H1 (cell line): Measurements from ENCODE around the gene NRBF2. TPM values are rescaled to one million over a fixed set of nuclear protein-coding genes. Genes with fewer than 3 reads are reported as not detected.
"Not testable (repeated sequence)": the region's sequence is repeated elsewhere in the genome, so short reads cannot be mapped to it uniquely, and the experiment has no call there.

Experiments
- CTCF ChIA-PET: fragments of 300-600 bp; sonication (Branson Sonifier 250); formaldehyde crosslinking; loops from one replicate; lab custom pipeline; 2021; ENCODE audit not compliant: partially characterized antibody; lab: Charles Lee
- POLR2A ChIA-PET: fragments of 300-600 bp; sonication (Branson Sonifier 250); formaldehyde crosslinking; loops from one replicate; lab custom pipeline; 2021; ENCODE audit warnings: inconsistent platforms; ENCODE audit not compliant: partially characterized antibody; lab: Charles Lee
- DNase-seq, 2 experiments: peaks; one replicate each; pipeline versions ENCODE4 v3.0.0 to v3.0.0-alpha.2; 2010 to 2022; ENCODE audit warnings: low spot score in 2 of 2, low read depth in 1 of 2, mixed read lengths in 1 of 2
- FAIRE-seq: peaks from 2 replicates; lab custom pipeline; 2011; peaks lifted over from hg19 to GRCh38; lab: Jason Lieb, UNC
- H2AFZ ChIP-seq: 2 replicates; pipeline ENCODE4 v1.8.1; 2012; ENCODE audit warnings: low read length, inconsistent platforms
- H2AK5ac ChIP-seq: 2 replicates; pipeline ENCODE4 v1.6.1; 2013; ENCODE audit warnings: low read depth, low read length
- H2BK120ac ChIP-seq: replicated peaks from 2 replicates; pipeline ENCODE3; 2013; ENCODE audit warnings: low read depth, low read length, inconsistent platforms
- H2BK12ac ChIP-seq: 2 replicates; pipeline ENCODE4 v1.6.1; 2013; ENCODE audit warnings: low read depth, low read length
- H2BK15ac ChIP-seq: 2 replicates; pipeline ENCODE4 v1.6.1; 2013; ENCODE audit warnings: low read length
- H2BK20ac ChIP-seq: 2 replicates; pipeline ENCODE4 v1.6.1; 2013; ENCODE audit warnings: low read length
- H2BK5ac ChIP-seq: 2 replicates; pipeline ENCODE4 v1.6.1; 2013; ENCODE audit warnings: low read depth, low read length
- H3K14ac ChIP-seq: 2 replicates; pipeline ENCODE4 v1.6.1; 2013; ENCODE audit warnings: inconsistent platforms; ENCODE audit not compliant: insufficient read length
- H3K18ac ChIP-seq: 2 replicates; pipeline ENCODE4 v1.6.1; 2013; ENCODE audit warnings: low read length; ENCODE audit errors: extremely low read depth
- H3K23ac ChIP-seq: 2 replicates; pipeline ENCODE4 v1.6.1; 2013; ENCODE audit warnings: inconsistent platforms; ENCODE audit not compliant: insufficient read length
- H3K23me2 ChIP-seq: 2 replicates; pipeline ENCODE4 v1.6.1; 2013; ENCODE audit warnings: low read depth, low read length
- H3K27ac ChIP-seq: 2 replicates; pipeline ENCODE4 v1.6.1; 2011; ENCODE audit warnings: low read depth, low read length, inconsistent platforms
- H3K27me3 ChIP-seq, 4 experiments: replicated peaks in 1 of 4; 1 replicate in 1 of 4; 2 replicates in 3 of 4; pipeline versions ENCODE4 v1.6.1 to v1.8.1; 2011 to 2013; ENCODE audit warnings: low read length in 3 of 4, mild to moderate bottlenecking in 3 of 4, inconsistent platforms in 2 of 4, mixed read lengths in 2 of 4, moderate library complexity in 1 of 4; ENCODE audit not compliant: control insufficient read depth in 3 of 4, insufficient read depth in 3 of 4; ENCODE audit errors: extremely low read depth in 1 of 4
- H3K36me3 ChIP-seq, 4 experiments: 2 replicates each; pipeline versions ENCODE4 v1.6.1 to v1.8.1; 2011 to 2013; ENCODE audit warnings: mild to moderate bottlenecking in 4 of 4, low read length in 3 of 4, moderate library complexity in 2 of 4, control low read depth in 1 of 4, inconsistent platforms in 1 of 4; ENCODE audit not compliant: insufficient read depth in 4 of 4, control insufficient read depth in 2 of 4
- H3K4ac ChIP-seq: replicated peaks from 2 replicates; pipeline ENCODE3; 2013; ENCODE audit warnings: low read length, low read depth, mixed read lengths, inconsistent platforms; ENCODE audit not compliant: insufficient read length
- H3K4me1 ChIP-seq, 4 experiments: replicated peaks in 1 of 4; 1 replicate in 1 of 4; 2 replicates in 3 of 4; pipeline versions ENCODE4 v1.6.1 to v1.8.1; 2011 to 2013; ENCODE audit warnings: low read length in 3 of 4, inconsistent platforms in 2 of 4, mixed read lengths in 1 of 4; ENCODE audit not compliant: insufficient read depth in 4 of 4, control insufficient read depth in 3 of 4
- H3K4me2 ChIP-seq, 2 experiments: 2 replicates each; pipeline versions ENCODE4 v1.6.1 to v1.8.1; 2011 to 2013; ENCODE audit warnings: low read depth in 2 of 2, low read length in 2 of 2, control low read depth in 1 of 2, inconsistent platforms in 1 of 2, mild to moderate bottlenecking in 1 of 2; ENCODE audit not compliant: insufficient read depth in 1 of 2
- H3K4me3 ChIP-seq, 4 experiments: fragments of 200-600, 300-600 bp in 1 of 4; sonication (generic), shearing (Covaris generic), sonication (Bioruptor Twin) in 1 of 4; 2 replicates each; pipeline versions ENCODE4 v1.5.1 to v1.8.1; 2011 to 2016; ENCODE audit warnings: low read length in 4 of 4, low read depth in 3 of 4, control low read depth in 2 of 4, inconsistent platforms in 2 of 4, mild to moderate bottlenecking in 2 of 4, mixed read lengths in 1 of 4, moderate library complexity in 1 of 4; ENCODE audit not compliant: insufficient read depth in 2 of 4; ENCODE audit errors: extremely low read depth in 1 of 4
- H3K56ac ChIP-seq: replicated peaks from 2 replicates; pipeline ENCODE3; 2013; ENCODE audit warnings: low read depth, mild to moderate bottlenecking, mixed read lengths, low read length, inconsistent platforms; ENCODE audit not compliant: insufficient read length
- H3K79me1 ChIP-seq: 2 replicates; pipeline ENCODE4 v1.6.1; 2013; ENCODE audit warnings: low read depth, low read length, control low read depth
- H3K79me2 ChIP-seq, 2 experiments: 2 replicates each; pipeline versions ENCODE4 v1.6.1 to v1.8.1; 2012 to 2013; ENCODE audit warnings: low read length in 2 of 2, mild to moderate bottlenecking in 2 of 2, inconsistent platforms in 1 of 2; ENCODE audit not compliant: insufficient read depth in 2 of 2, control insufficient read depth in 1 of 2
- H3K9ac ChIP-seq, 4 experiments: replicated peaks in 1 of 4; 1 replicate in 1 of 4; 2 replicates in 3 of 4; pipeline versions ENCODE4 v1.6.1 to v1.8.1; 2011 to 2013; ENCODE audit warnings: low read depth in 3 of 4, low read length in 3 of 4, control low read depth in 2 of 4, mild to moderate bottlenecking in 2 of 4, moderate library complexity in 2 of 4, inconsistent platforms in 1 of 4; ENCODE audit errors: extremely low read depth in 1 of 4
- H3K9me3 ChIP-seq, 2 experiments: 2 replicates each; pipeline versions ENCODE4 v1.6.1 to v1.8.1; 2012 to 2013; ENCODE audit warnings: mild to moderate bottlenecking in 2 of 2, moderate library complexity in 2 of 2, control low read depth in 1 of 2, inconsistent platforms in 1 of 2, low read depth in 1 of 2, low read length in 1 of 2, mixed read lengths in 1 of 2; ENCODE audit not compliant: insufficient read depth in 2 of 2
- H4K20me1 ChIP-seq, 2 experiments: replicated peaks in 1 of 2; 2 replicates each; pipeline versions ENCODE3 to v1.8.1; 2011 to 2013; ENCODE audit warnings: inconsistent platforms in 2 of 2, low read length in 2 of 2, mild to moderate bottlenecking in 1 of 2; ENCODE audit not compliant: insufficient read depth in 2 of 2, control insufficient read depth in 1 of 2
- H4K5ac ChIP-seq: 2 replicates; pipeline ENCODE4 v1.6.1; 2013; ENCODE audit warnings: low read length, low read depth, mixed read lengths, inconsistent platforms; ENCODE audit not compliant: insufficient read length
- H4K8ac ChIP-seq: 2 replicates; pipeline ENCODE4 v1.8.0; 2013; ENCODE audit warnings: mild to moderate bottlenecking, moderate library complexity, low read length, inconsistent platforms; ENCODE audit not compliant: insufficient read depth; ENCODE audit errors: extremely low read depth
- H4K91ac ChIP-seq: replicated peaks from 2 replicates; pipeline ENCODE3; 2013; ENCODE audit warnings: low read length, mixed read lengths, inconsistent platforms; ENCODE audit not compliant: insufficient read length
- WGBS, 2 experiments: shearing (Covaris generic) in 1 of 2; methylation state at CpG; one replicate each; pipeline versions ENCODE4 v1.1.6 to v1.1.7; 2013 to 2015; ENCODE audit warnings: low lambda C conversion rate in 2 of 2, mixed read lengths in 2 of 2, inconsistent platforms in 1 of 2, low coverage in 1 of 2, missing lambda C conversion rate in 1 of 2; ENCODE audit not compliant: insufficient replicate concordance in 2 of 2, insufficient coverage in 1 of 2, insufficient read length in 1 of 2; ENCODE audit errors: extremely low coverage in 1 of 2, missing lambda C conversion rate in 1 of 2; 5-methylcytosine and 5-hydroxymethylcytosine counted together
- polyA plus RNA-seq, 7 experiments: library from polyadenylated mRNA; depleted of rRNA in 3 of 7; stranded (reverse) in 5 of 7; unstranded in 2 of 7; fragments of >200 nt in 5 of 7; fragments of 200-250 nt in 2 of 7; gene quantifications; 1 replicate in 5 of 7; 2 replicates in 1 of 7; 4 replicates in 1 of 7; pipeline versions ENCODE4 v1.2.1 to v1.2.3, GENCODE V29; 2011 to 2013; ENCODE audit warnings: missing spikeins in 2 of 7, mixed read lengths in 2 of 7
- total RNA-seq: library from RNA; stranded (reverse); fragmentation: NEBNext Ultra II Directional; extraction: Animal tissue kit (Norgen Biotek cat#: 25700); gene quantifications from 2 replicates; pipeline ENCODE4 v1.2.1, GENCODE V29; 2021

Gene NRBF2
- total and polyA plus RNA-seq, 2 of the 8 experiments (the other 6 are each of a cell fraction or from before 2014, with no cell fraction given) = 11.0 to 29.9 TPM

DNA sequence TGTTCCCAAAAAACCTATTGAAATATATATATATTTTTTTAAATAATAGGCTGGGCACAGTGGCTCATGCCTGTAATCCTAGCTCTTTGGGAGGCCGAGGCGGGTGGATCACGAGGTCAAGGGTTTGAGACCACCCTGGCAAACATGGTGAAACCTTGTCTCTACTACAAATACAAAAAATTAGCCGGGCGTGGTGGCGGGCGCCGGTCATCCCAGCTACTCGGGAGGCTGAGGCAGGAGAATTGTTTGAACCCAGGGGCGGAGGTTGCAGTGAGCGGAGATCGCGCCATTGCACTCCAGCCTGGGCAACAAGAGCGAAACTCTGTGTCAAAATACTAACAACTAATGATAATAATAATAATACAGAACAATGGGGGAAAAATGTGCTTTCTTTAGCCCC is 49.7 kb upstream of the NRBF2 start:
- WGBS, 2 experiments = 91% methylated on average over 14 of the region's 14 CpGs; no CpG with 5 or more reads in 1 of the 2 experiments
- H3K79me1 ChIP-seq, H2BK12ac ChIP-seq, H2BK20ac ChIP-seq, H3K56ac ChIP-seq, H2AK5ac ChIP-seq, H4K8ac ChIP-seq, H3K36me3 ChIP-seq, H2AFZ ChIP-seq, H3K79me2 ChIP-seq, H3K27ac ChIP-seq, H2BK120ac ChIP-seq, H3K9me3 ChIP-seq, H3K23me2 ChIP-seq, DNase-seq, H3K9ac ChIP-seq, H3K27me3 ChIP-seq, FAIRE-seq, H4K20me1 ChIP-seq, H3K4me1 ChIP-seq, H3K4me3 ChIP-seq, H4K91ac ChIP-seq, H2BK15ac ChIP-seq, H4K5ac ChIP-seq, H2BK5ac ChIP-seq, H3K23ac ChIP-seq, H3K4me2 ChIP-seq, H3K18ac ChIP-seq, H3K14ac ChIP-seq, H3K4ac ChIP-seq: not testable (repeated sequence)
- ChIA-PET CTCF (interaction anchor here (0.9 to 3.6 kb wide), 29 partner anchors 8 to 1058 kb away, joined by 3 to 19 read pairs (median 4); partner anchors contain the start of gene NRBF2), POLR2A (interaction anchor here (1.2 kb wide), 1 partner anchor 475 kb away, joined by 3 read pairs; no protein-coding TSS in a partner anchor)
